GM19035 (cell line): ENCODE results near the gene SYTL3.

ENCODE experiments used
- ATAC-seq: cut with Tn5 transposase; IDR thresholded peaks from one replicate; pipeline ENCODE4 v1.9.1; 2021; ENCODE audit not compliant: unreplicated experiment

The SYTL3 gene

DNA sequence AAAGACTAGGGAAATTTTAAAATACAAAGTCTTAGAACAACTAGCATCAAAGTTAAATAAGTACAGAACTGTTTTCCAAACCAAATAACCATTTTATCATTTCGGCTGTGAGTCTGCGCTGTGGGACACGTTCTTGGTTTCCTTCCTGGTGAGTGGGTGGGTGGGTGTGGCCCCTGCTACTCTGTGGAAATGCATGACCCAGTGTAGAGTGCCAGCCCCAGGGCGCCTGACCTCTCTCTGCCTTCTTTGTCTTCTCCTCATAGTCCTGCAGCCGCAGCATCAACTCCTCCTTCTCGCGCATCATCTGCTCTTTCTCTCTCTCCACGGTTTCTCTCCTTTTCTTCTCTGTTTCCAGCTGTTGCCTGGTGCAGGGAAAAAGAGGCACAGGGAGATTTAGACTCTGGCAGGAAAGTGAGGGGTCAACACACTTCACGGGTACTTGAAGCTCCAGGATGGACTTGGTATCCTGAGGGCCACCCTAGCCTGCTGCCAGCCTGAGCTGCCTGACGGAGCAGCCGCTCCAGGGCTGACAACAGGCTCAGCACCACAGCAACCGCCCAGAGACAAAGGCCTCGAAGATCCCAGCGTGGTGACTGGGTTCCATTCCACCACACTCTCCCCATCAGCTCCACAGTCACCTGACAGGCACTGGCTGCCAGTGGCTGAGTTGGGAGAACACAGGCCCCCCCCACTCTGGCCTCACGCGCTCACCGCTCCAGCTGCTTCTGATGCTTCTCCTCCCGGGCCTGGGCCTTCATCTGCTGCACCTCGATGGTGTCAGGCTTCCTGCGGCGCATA is 120.9 kb downstream of the SYTL3 start:
- no peak for ATAC-seq

DNA sequence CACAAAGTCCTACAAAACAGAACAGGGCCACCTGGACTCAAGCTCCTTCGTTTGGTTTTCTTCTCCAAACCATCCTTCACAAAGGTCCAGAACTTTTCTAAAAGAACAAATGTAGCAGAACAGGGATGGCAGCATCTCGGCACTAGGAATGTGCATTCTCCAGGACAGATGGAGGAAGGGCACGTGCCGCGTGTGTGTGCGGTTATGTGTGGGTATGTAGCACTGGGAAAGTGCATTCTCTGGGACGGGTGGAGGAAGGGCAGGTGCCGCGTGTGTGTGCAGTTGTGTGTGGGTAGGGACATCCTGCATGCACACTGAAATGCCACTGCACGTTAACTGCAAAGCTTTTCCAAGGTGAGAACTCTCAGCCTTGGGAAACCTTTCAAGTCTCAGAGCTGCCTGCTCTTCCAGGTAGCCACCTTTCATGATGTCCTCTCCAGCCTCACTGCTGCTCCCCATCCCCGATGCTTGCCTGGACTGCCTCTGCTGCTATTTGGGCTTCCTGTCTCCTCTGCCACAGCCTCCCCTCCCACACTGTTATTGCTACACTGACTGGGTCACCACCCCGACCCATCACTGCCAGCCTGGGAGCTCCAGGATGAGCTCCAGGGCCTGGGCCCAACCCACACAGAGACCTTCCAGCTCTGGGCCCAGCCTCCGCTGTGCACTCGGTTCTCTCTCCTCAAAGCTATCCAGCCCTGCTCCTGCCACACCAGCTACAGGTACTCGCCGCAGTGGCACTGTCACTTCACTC is 121.7 kb downstream of the SYTL3 start:
- ATAC-seq = no peak

DNA sequence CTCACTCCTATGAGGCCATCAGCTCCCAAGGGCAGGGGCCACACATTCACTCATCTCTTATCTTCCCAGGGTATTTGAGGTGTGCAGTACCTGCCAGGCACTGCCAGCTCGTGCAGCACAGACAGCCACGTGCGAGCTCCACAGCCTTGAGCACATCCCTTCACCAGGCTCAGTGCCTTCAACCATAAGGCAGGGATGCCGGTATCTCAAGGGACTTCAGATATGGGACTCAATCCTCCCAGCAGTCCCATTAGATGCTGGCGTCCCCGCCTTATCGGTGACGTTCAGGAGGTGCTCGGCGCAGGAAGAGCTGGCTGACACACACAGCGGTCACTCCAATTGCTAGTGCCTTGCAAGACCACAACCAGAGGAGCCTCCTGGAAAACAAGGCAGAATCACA is 122.3 kb downstream of the SYTL3 start:
- no peak for ATAC-seq

DNA sequence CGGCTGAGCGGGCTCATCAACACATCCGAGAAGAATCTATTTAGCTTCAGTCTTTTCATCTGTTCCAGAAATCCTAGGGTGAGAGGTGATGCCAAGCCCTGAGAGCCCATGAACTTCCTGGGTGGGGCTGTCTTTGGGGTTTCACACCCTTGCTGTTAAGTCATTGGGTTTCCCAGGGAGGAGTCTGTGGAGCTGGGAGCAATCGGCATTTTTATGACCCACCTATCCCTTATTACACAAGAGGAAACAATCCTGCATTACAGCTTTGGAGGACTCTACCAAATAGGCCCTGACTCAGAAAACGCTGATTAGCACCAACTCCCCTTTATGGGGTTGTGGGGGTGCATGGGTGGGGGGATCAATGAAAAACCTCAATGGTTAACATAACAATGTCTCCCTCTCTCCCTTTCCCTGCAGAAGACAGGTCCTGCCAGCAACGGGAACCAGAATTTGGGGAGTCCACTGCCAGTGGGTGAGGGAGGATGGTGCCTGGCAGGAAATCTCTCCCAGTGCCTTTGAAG is 123.1 kb downstream of the SYTL3 start:
- no peak for ATAC-seq

DNA sequence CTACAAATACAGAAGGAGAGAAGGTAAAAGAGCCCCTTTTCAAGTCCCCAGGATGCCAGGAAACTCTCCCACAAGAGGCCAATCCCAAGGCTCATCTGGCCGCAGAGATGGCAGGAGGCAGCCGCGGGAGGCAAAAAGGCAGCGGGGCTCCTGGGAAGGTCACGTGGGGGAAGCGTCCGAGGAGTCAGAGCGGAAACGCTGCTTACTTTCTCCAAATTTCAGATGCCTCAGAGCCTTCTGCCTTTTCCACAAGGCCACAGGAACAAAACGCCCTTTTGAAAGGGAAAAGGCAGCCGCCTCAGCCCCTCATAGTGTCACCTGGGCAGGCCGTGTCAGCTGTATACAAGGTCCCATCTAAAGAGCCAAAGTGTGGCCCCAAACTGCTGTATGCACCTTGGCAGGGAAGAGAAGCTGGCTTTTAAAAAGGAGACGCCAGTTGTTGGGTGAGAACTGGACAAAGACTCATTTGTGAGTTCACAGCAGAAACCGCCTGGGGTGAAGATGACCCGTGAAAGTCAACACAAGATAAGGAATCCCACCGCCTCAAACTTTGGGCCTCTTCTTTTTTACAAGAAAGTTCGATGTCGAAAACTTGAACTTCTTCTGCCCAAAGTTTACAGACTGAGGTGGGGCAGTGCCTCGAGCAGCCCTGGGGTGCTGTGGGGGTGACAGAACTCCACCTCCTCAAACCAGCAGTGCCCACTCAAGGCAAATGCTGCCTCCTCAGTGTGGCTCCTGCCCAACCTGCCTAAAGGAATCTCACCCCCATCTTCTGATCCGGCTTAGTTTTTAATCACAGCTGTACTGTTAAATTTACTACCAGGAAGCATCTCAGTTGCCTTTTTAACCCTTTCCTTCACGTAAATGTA is 124.0 kb downstream of the SYTL3 start:
- no peak for ATAC-seq

DNA sequence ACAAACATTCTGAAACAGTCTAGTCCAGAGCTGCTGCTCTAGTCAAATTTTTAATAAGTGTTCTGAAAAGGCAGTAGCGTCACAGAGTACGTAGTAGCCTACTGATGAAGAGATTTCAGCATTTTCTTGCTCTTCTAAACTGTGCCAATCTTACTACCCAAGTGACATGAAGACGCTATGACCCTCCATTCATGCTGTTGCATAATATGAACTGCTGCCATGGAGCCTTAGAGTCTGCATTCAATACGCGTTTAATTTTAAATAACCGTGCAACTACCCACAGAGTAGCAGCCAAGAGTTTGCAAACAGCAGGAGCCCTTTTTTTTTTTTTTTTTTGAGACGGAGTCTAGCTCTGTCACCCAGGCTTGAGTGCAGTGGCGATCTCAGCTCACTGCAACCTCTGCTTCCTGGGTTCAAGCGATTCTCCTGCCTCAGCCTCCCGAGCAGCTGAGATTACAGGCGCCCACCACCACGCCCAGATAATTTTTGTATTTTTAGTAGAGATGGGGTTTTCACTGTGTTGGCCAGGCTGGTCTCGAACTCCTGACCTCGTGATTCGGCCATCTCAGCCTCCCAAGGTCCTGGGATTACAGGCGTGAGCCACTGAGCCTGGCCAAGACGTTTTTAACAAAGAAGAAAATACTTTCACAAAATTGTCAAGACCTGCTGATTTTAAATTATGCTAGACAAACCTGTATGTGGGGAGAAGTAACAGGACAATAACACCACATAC is 125.0 kb downstream of the SYTL3 start:
- no peak for ATAC-seq

DNA sequence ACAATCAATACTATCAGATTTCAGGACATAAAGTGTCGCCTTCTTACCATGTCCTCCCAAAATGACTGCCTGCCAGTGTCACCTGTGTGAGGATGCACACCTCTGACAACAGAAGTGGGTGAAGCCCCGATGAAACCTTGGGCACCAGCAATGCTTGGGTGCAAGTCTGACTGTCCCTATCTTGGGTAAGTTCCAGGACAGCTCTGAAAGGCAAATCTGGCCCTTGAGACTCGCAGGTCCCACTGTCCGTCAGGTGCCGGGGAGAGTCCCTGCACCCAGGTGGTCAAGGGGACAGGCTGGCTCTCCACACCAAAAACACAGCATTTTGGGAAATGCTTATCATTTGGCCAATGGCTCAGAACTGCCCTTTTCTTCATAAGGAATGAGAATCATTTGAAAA is 126.0 kb downstream of the SYTL3 start:
- no peak for ATAC-seq

DNA sequence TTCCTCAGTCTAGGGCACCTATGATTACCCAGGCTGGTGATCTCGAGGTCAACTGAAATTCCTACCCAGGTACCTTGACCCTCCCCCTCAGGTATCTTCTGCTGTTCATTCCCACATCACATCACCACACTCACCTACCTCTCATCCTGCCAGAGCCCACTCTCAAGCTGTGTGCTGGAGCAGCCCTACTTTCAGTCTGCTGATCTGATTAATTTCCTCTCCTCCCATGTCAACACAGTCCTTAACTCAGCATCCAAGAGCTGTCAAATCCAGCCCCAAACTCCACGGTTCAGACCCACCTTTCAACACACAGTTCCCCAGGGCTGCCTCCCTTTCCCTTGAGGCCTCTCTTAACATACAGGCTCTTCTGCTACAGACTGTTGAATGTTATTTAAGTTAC is 126.9 kb downstream of the SYTL3 start:
- ATAC-seq = no peak

DNA sequence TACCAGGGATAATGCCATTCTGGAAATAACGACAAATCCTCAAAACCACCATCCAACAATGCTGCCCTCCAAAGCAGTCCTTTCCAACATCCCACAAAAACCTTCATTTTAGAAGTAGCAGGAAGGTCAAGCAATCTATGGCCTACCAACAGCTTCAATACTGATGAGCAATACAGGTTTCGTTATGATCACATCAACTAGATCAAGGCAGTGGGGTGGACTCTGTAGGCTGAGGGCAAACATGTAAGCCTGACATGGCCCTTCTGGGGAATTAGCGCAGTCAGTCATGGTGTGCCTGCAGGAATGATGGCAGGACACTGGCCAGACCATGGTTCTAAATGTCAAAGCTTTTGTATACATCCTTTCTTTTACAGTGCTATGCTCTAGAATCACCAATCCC is 127.7 kb downstream of the SYTL3 start:
- no peak for ATAC-seq

DNA sequence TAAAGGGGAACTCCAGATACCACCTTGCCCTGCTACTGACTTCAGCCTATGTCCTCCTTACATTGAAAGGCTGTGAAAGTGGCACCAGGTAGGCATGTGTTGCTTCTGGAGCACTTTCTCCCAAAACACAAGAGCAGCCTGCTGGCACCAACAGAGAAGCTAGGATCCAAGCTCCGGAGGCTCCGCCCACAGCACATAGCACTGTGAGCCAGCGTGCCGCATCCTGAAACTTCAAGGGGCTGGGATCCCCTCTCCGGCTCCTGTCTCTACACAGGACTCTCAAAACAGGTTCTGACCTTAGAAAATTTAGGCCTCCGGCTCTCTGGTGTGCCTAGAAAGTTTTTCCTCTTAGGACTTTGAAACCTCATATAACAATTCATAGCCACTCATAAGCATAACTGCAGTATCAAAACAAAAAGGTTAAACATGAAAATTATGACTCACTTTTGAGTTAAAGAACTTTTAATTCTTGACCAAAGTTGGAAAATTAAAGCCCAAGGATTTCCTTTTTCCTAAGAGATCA is 128.2 kb downstream of the SYTL3 start:
- no peak for ATAC-seq

DNA sequence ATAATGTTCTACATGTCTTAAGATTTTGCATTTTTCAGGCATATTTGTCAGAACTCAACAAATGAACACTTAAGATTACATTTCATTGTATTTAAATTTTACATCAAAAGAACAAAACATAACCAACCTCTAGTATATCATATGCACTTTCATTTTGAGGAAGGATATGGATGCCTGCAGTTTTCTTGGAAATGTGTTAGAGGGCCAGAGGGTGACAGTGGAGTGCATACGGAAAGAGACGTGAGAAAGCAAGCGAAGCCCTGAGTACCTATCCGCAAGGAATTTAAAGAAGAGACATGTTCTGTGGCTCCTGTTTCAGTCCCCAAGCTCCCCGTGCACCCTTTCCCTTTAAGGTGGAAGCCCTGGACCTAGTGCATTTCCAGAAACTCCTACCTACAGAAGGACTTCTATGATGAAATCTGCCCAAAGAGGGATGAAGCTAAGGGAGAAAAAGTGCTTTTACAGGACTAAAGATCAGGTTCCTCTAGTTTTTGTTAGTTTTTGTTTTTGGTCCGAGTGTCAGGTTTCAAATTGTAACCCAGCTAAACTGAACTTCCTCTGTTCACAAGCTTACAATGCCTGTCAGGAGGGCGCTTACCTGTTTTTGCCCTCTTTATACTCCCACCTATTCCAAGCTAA is 130.5 kb downstream of the SYTL3 start:
- no peak for ATAC-seq

DNA sequence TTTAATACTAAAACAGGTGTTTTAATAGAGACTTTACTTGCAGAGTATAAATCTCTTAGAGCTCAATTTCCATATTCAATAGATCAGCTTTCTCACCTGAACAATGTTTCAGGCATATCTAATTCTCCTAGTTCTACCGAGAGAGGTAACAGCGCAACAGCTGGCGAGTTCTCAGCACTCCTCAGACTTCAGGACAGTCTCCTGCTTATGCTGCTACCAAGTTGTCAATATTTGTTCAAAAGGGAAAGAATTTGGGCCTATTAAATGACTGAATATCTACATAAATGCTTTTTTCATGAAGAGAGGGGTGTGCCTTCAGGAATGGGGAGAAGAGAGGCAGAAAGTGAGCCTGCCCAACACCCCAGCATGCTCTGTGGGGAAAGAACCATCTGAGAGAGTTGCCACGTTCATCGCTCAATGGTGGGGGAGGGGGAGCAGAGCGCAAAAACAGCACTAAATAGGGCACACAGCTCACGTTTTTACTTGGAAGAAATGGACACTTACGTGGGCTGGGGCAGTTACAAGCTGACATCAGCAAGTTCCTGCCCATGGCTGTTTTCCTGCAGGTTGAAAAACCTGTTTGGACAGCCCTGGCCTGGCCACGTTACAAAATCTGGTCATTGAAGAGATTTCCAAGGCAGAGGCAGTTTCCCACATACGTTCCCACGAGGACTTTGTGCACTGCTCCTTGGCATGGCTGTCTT is 131.3 kb downstream of the SYTL3 start:
- no peak for ATAC-seq

DNA sequence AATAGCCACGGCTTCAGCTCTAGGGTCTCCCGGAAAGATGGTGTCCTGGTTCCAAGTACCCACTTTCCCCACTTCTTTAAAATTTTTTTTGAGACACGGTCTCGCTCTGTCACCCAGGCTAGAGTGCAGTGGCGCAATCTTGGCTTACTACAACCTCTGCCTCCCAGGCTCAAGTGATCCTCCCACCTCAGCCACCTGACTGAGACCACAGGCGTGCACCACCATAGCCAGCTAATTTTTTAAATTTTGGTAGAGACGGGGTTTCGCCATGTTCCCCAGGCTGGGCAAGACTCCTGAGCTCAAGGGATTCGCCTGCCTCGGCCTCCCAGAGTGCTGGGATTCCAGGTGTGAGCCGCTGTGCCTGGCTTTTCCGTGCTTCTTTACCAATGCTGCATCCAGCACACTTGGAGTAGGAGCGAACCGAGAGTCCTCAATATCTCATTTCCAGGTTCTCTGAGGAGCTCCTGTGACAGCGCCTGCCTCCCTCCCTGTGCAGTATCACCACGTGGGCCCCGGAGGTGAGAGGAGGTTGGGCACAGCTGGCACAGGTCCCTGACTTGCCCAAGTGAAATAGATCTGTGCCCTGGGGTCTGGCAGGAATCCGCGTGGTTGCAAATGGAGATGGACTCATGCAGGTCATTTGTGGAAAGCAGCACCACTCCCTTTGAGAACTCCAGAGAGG is 132.0 kb downstream of the SYTL3 start:
- no peak for ATAC-seq

DNA sequence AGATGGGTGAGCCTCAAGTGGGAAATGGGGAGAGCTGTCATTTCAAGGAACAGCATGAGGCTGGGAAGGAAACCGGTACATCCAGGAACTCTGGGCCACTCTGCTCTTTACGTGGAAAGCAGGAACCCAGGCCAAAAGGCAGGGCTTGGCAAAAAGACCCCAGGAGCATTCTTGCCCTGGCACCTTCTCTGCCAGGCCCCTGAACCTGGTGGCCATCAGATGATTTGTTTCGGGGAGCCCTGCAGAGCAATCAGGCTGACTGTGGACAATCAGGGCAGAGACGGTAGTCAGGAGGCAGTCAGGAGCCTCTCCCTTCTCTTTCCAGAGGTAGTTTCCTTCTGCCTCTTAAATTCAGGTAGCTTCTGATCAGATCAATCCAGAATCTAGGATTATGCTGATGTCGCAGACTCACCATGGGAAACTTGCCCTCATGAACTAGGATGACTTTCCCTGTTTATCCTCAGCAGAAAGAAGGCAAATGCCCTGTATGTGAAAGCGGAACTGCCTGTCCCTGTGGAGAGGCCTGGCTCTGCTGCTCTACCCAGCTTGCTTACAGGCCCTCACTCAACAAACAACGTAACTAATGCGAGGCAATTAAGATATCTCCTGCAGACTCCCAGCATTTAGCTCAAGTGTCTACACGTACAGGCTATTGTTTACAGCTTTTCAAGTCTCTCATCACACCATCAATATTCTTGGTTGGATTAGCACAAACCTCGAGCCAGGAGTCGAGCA is 132.7 kb downstream of the SYTL3 start:
- ATAC-seq = no peak

DNA sequence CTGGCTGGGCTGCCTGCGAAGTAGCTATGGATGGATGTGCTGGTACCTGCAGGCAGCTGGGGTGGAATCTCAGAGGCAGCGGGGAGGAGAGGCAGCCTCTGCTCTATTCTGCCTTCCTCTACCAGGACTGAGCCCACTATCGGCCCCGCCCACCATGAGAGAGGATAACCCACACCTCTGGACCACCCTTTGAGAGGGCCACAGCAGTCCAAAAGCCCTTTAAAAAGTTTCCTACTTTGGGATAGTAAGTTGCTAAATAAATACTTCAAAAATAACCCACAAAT is 133.3 kb downstream of the SYTL3 start:
- ATAC-seq = no peak

DNA sequence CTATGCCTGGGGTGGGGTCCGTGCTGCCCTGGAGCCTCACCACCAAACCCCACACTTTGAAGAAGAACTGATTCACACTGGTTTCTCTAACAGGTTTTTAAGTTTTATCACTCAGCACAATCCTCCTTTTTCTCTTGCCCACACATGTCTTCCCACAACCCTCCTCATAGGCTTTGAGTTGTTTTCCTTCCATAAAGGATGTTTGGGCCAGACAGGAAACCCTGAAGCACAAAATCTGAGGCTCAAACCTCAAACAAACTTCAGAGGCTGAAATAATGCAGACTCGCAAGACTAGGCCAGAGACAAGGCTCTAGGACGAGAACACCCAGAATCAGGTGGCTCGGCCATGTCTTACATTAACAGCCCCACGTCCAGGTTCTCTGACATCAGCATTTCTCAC is 134.0 kb downstream of the SYTL3 start:
- no peak for ATAC-seq

DNA sequence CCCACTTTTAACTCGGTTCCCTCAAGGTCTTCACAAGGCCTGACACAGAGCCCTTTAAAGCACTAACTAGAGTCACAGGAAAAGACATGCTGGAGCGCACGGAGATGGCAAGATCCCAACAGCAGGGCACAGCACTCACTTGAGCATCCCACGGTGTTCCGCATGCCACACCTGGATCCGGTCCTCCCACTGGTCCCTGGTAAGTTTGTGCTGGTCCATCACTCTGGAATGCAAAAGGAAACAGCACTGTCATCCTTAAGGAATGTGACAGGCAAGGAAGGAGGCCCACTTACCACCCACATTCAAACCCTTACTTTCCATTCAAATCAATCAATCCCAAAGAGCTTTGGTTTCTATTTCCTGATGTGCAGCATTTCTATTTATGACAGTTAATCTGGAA is 134.7 kb downstream of the SYTL3 start:
- ATAC-seq = no peak

DNA sequence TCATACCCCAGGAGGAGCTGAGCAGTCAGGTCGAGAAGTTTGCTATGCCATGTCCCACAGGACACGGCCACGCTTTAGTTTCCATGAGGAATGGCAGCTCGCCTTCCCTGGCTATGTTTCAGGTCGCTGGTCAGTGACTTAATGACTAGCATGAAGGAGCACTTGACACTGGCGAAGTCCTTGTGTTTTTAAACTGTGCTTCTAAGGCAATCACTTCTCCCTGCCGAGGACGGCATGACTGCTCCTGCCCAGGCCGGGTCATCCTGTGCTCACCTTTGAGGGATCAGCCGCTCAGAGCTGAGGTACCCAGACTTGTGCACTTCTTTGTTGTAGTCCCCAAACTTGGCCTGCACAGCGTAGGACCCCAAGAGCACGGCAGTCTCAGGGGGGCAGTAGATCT is 135.2 kb downstream of the SYTL3 start:
- ATAC-seq = no peak
